ENCODE data around the gene RPS4Y2. TPM values are rescaled to one million over a fixed set of nuclear protein-coding genes. Genes with fewer than 3 reads are reported as not detected.

The RPS4Y2 gene
- not detected in 2 replicates for total RNA-seq

GRCh38 chrY:20755808-20756207 lies at the start of gene RPS4Y2:
Gene RPS4Y2, plus strand, starts transcription at chrY:20756108. Its CDS starts 56 bp downstream, at chrY:20756164.

Other genes with a start within 250 kb of the RPS4Y2 start
- not detected in 2 replicates for gene EIF1AY, start 180.3 kb upstream of the RPS4Y2 start, total RNA-seq